Naive thymus-derived CD8-positive, alpha-beta T cell (primary cell): ENCODE results near the gene TRIM50. TPM values are rescaled to one million over a fixed set of nuclear protein-coding genes. Genes with fewer than 3 reads are reported as not detected.
"Not testable (repeated sequence)": the region's sequence is repeated elsewhere in the genome, so short reads cannot be mapped to it uniquely, and the experiment has no call there.

ENCODE experiments used
- ATAC-seq, 2 donors: fragments of 150-1000 bp; cut with Tn5 transposase in 1 of 2; sonication (Bioruptor Pico), chemical (Tn5 transposase) in 1 of 2; 1 replicate in 1 of 2; 2 replicates in 1 of 2; pipeline ENCODE4 v1.10.0; 2021; ENCODE audit warnings: mild to moderate bottlenecking in 2 of 2, moderate library complexity in 2 of 2
- POLR2A ChIA-PET: fragments of 350-600 bp; sonication (Branson Sonifier 250); formaldehyde crosslinking; loops from one replicate; lab custom pipeline; 2021; ENCODE audit warnings: antibody characterized with exemption; lab: Charles Lee
- DNase-seq, 10 donors: peaks; one replicate each; pipeline versions ENCODE4 v3.0.0 to v3.0.0-alpha.2; 2020 to 2022
- H3K27ac Mint-ChIP-seq, 10 donors: one replicate each; pipeline ENCODE4 v1.8.0; 2020 to 2022; ENCODE audit warnings: mild to moderate bottlenecking in 10 of 10, mixed read lengths in 10 of 10, moderate library complexity in 4 of 10, inconsistent platforms in 1 of 10
- H3K27me3 Mint-ChIP-seq, 5 donors: one replicate each; pipeline ENCODE4 v1.8.0; 2021 to 2022; ENCODE audit warnings: mixed read lengths in 5 of 5
- H3K36me3 Mint-ChIP-seq, 3 donors: one replicate each; pipeline ENCODE4 v1.8.0; 2020 to 2022; ENCODE audit warnings: mixed read lengths in 3 of 3, mild to moderate bottlenecking in 2 of 3, inconsistent platforms in 1 of 3
- H3K4me1 Mint-ChIP-seq, 4 donors: one replicate each; pipeline ENCODE4 v1.8.0; 2021 to 2022; ENCODE audit warnings: mixed read lengths in 4 of 4
- H3K4me3 Mint-ChIP-seq, 10 donors: one replicate each; pipeline ENCODE4 v1.8.0; 2020 to 2022; ENCODE audit warnings: mild to moderate bottlenecking in 10 of 10, mixed read lengths in 10 of 10, moderate library complexity in 6 of 10, inconsistent platforms in 1 of 10
- H3K9me3 Mint-ChIP-seq, 9 donors: one replicate each; pipeline ENCODE4 v1.8.0; 2020 to 2022; ENCODE audit warnings: mixed read lengths in 9 of 9, mild to moderate bottlenecking in 3 of 9, inconsistent platforms in 1 of 9, moderate library complexity in 1 of 9
- polyA plus RNA-seq, 3 donors: library from polyadenylated mRNA; unstranded; fragments of 300-500 nt; fragmentation: Illumina TruSeq; gene quantifications; one replicate each; pipeline ENCODE4 v1.2.3, GENCODE V29; 2021
- total RNA-seq, 8 experiments: library from RNA in 2 of 8; stranded (reverse) in 2 of 8; gene quantifications; one replicate each; pipeline ENCODE4 v1.2.3 and lab custom pipeline; 2021 to 2026

TRIM50 gene
- total and polyA plus RNA-seq, 5 experiments from 2014 or later = 0.25 TPM; not detected in 4

- ATAC-seq (peak; percentile 38 to 55), DNase-seq (no peak)
- POLR2A ChIA-PET = interaction anchor here (0.5 to 1.4 kb wide), 3 partner anchors 206 to 479 kb away, joined by 3 to 8 read pairs (median 5); partner anchors contain the start of genes BAZ1B and TYW1B
- peak overlapping the region; percentile 95 to 100 (median 98) for H3K4me3 Mint-ChIP-seq
- H3K27ac Mint-ChIP-seq = peak overlapping the region; percentile 89 to 98 (median 96)
- peaks cover 19 to 43% (median 38%) of the 10 kb centered on the region in 4 donors for H3K4me1 Mint-ChIP-seq
- H3K27me3 Mint-ChIP-seq = no peaks in the 10 kb centered on the region
- H3K36me3 Mint-ChIP-seq = peaks cover 4 to 43% (median 7%) of the 10 kb centered on the region in 3 donors
- no peaks in the 10 kb centered on the region for H3K9me3 Mint-ChIP-seq
Measured at GRCh38 chr7:73308074-73308664, 19.7 kb downstream of the TRIM50 start.

DNA sequence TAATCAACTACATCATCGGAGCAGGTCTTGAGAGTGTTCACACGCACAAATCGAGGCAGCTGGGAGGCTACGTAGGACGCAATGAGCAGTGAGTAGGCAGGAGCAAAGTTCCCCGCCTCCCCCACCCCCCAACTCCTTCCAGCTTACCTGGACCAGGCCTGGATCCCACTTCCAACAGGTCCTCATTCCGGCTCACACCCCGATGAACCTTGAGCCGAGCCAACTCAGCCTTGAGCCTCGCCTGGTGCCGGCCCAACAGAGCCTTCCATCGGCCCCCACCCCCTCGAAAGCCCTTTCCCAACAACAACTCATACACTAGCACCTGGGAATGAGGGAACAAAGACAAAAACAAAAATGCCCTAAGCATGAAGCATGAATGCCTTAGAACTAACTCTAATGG lies 20.4 kb downstream of the TRIM50 start:
- Mint-ChIP-seq H3K4me3 (peak overlapping the region; percentile 82 to 100 (median 98)), H3K27ac (peak overlapping the region in 9 of 10 donors; percentile 60 to 98 (median 89)), H3K9me3 (no peaks in the 10 kb centered on the region), H3K36me3 (peaks cover 4 to 47% (median 11%) of the 10 kb centered on the region in 3 donors), H3K4me1 (peaks cover 19 to 43% (median 38%) of the 10 kb centered on the region in 4 donors), H3K27me3 (no peaks in the 10 kb centered on the region)
- POLR2A ChIA-PET = interaction anchor here (1.4 kb wide), 1 partner anchor 478 kb away, joined by 8 read pairs; the partner anchor contains the start of gene TYW1B
- no peak for DNase-seq
- ATAC-seq = no peak

DNA sequence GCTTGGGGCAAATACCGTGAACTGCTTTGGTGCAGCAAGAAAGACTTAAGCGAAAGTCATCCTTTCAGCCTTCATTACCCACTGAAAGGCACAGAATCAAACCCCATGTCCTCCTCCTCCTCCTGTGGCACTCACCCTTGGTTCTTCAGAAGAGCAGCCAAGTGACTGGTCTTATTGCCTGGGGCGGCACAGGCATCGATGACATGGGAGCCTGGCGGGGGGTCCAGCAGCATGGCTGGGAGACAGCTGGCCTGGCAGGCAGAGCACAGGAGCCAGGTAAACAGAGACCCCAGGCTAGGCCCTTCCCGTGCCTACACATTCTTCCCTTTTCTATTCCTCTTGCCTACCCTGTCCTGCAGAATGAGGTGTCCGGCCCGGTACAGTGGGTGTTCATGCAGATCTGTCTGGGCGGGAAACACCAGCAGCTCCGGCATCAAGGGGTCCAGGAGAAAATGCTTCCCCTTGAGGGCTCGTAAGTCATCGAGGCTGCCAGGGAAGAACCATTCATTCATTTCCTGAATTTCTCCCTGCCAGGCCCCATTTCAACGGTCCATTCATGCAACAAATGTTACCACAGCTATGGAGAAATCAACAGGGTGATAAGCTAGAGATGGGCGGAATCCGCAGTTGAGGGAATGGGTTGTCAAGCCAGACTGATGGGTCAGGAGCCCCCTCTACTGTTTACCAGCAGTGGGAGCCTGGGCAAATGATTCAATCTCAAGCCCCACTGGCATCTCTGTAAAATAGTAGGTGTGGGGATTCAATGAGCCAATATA lies 23.1 kb downstream of the TRIM50 start:
- POLR2A ChIA-PET, DNase-seq, ATAC-seq, H3K27me3 Mint-ChIP-seq, H3K27ac Mint-ChIP-seq, H3K9me3 Mint-ChIP-seq: not testable (repeated sequence)
- Mint-ChIP-seq H3K4me1 (peaks cover 19 to 40% (median 36%) of the 10 kb centered on the region in 4 donors), H3K4me3 (peak overlapping the region in 1 of 10 donors; percentile 19), H3K36me3 (peaks cover 4 to 47% (median 11%) of the 10 kb centered on the region in 3 donors)

- DNase-seq (no peak), ATAC-seq (no peak)
- POLR2A ChIA-PET = no interaction called here
- no peak overlapping the region for H3K4me3 Mint-ChIP-seq
- H3K27ac Mint-ChIP-seq = peak overlapping the region in 1 of 10 donors; percentile 14
- no peaks in the 10 kb centered on the region for H3K27me3 Mint-ChIP-seq
- peaks cover 4 to 47% (median 11%) of the 10 kb centered on the region in 3 donors for H3K36me3 Mint-ChIP-seq
- peaks cover 17 to 35% (median 28%) of the 10 kb centered on the region in 4 donors for H3K4me1 Mint-ChIP-seq
- H3K9me3 Mint-ChIP-seq = no peaks in the 10 kb centered on the region
Measured at GRCh38 chr7:73304071-73304470, 23.8 kb downstream of the TRIM50 start.

DNA sequence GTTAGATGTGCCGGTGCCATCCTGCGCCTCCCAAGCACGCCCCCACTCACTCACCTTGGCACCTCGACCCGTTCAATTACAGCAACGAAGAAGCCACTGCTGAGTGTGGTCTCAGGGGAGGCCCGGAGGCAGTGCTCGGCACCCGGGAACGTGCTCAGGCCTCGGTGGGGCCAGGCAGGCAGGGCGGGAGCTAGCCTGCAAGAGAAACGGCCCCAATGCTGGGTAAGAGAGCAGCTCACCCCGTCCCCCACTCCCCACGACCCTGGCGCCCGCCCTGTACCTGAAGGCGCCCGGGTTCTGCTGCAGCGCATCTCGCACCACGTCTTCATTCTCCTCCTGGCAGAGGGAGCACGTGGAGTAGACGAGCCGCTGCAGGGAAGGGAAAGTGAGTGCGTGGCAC lies 24.3 kb downstream of the TRIM50 start:
- no peak for ATAC-seq
- no peaks in the 10 kb centered on the region for H3K9me3 Mint-ChIP-seq
- H3K36me3 Mint-ChIP-seq = peaks cover 4 to 46% (median 11%) of the 10 kb centered on the region in 3 donors
- H3K4me1 Mint-ChIP-seq = peaks cover 14 to 30% (median 24%) of the 10 kb centered on the region in 4 donors
- POLR2A ChIA-PET = no interaction called here
- no peaks in the 10 kb centered on the region for H3K27me3 Mint-ChIP-seq
- no peak overlapping the region for H3K4me3 Mint-ChIP-seq
- DNase-seq = no peak
- H3K27ac Mint-ChIP-seq = no peak overlapping the region

DNA sequence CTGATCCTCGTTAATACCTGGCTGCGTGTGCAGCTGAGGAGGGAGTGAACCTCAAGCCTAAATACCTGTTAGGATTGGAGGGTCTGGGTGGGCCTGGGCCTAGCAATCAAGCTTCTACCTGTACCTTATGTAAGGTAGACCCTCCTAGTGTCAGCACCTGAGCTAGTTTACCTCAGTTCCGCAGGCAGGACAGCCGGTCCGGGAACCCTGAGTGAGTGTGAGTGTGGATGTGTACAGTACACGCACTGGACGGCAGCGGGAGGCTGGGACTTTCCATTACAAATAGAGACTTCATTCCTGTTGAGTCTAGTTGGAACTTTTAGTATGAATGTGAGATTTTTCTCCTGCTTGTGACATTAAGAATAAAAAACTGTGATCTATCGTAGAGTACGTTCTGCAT lies 25.0 kb downstream of the TRIM50 start:
- H3K27me3 Mint-ChIP-seq, H3K4me3 Mint-ChIP-seq, H3K9me3 Mint-ChIP-seq, ATAC-seq, DNase-seq, POLR2A ChIA-PET: not testable (repeated sequence)
- Mint-ChIP-seq H3K27ac (peak overlapping the region in 1 of 10 donors; percentile 12), H3K4me1 (peaks cover 13 to 23% (median 18%) of the 10 kb centered on the region in 4 donors), H3K36me3 (peaks cover 4 to 43% (median 11%) of the 10 kb centered on the region in 3 donors)

DNA sequence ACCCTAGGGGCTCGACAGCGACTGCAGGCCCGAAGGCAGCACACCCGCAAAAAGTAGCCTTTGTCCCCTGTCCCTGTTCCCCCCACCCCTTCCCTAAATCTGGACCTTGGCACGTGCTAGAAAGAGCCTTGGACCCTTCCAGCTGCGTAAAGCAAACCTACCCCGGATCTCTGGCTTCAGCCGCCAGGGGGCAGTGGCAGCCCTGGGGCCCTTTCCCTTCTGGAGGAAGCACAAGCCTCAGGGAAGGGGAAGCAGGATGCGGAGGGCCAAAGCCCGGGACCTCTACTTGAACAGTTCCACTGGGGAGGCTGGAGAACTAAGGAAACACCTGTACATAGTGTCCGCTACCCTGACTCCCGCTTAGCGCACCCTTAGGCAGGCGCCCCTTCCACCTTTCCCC lies 26.8 kb downstream of the TRIM50 start:
- H3K4me3 Mint-ChIP-seq, H3K27me3 Mint-ChIP-seq, ATAC-seq, H3K9me3 Mint-ChIP-seq, H3K27ac Mint-ChIP-seq, DNase-seq, POLR2A ChIA-PET, H3K4me1 Mint-ChIP-seq: not testable (repeated sequence)
- peaks cover 4 to 28% (median 6%) of the 10 kb centered on the region in 3 donors for H3K36me3 Mint-ChIP-seq

GRCh38 chr7:73299812-73300211 lies 28.1 kb downstream of the TRIM50 start:
- H3K27ac Mint-ChIP-seq, H3K4me3 Mint-ChIP-seq, H3K4me1 Mint-ChIP-seq, ATAC-seq, DNase-seq, H3K9me3 Mint-ChIP-seq, POLR2A ChIA-PET, H3K27me3 Mint-ChIP-seq: not testable (repeated sequence)
- H3K36me3 Mint-ChIP-seq = peaks cover 0 to 18% (median 4%) of the 10 kb centered on the region in 3 donors

DNA sequence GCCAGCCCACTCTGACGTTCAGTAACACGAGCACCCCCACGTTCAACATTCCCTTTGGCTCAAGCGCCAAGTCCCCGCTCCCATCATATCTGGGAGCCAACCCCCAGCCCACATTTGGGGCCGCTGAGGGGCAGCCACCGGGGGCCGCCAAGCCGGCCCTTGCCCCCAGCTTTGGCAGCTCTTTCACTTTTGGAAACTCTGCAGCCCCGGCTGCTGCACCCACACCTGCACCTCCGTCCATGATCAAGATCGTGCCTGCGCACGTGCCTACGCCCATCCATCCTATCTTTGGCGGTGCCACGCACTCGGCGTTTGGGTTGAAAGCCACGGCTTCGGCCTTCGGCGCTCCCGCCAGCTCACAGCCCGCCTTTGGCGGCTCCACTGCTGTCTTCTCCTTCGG lies 30.2 kb downstream of the TRIM50 start:
- DNase-seq, H3K27me3 Mint-ChIP-seq, H3K4me1 Mint-ChIP-seq, H3K9me3 Mint-ChIP-seq, H3K4me3 Mint-ChIP-seq, POLR2A ChIA-PET, ATAC-seq, H3K36me3 Mint-ChIP-seq, H3K27ac Mint-ChIP-seq: not testable (repeated sequence)

DNA sequence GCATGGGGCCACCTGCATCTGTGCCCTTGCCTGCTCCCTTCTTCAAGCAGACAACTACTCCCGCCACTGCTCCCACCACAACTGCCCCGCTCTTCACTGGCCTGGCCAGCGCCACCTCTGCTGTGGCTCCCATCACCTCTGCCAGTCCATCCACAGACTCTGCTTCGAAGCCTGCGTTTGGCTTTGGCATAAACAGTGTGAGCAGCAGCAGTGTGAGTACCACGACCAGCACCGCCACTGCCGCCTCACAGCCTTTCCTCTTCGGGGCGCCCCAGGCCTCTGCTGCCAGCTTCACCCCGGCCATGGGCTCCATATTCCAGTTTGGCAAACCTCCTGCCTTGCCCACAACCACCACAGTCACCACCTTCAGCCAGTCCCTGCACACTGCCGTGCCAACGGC lies 30.6 kb downstream of the TRIM50 start:
- H3K27me3 Mint-ChIP-seq, H3K36me3 Mint-ChIP-seq, POLR2A ChIA-PET, H3K9me3 Mint-ChIP-seq, H3K27ac Mint-ChIP-seq, H3K4me1 Mint-ChIP-seq, DNase-seq, H3K4me3 Mint-ChIP-seq: not testable (repeated sequence)
- ATAC-seq = peak in 1 of 2 donors; percentile 19

GRCh38 chr7:73277210-73277609 lies 50.7 kb downstream of the TRIM50 start:
- ATAC-seq, H3K36me3 Mint-ChIP-seq, H3K9me3 Mint-ChIP-seq, H3K4me1 Mint-ChIP-seq, H3K4me3 Mint-ChIP-seq, H3K27ac Mint-ChIP-seq, POLR2A ChIA-PET, DNase-seq, H3K27me3 Mint-ChIP-seq: not testable (repeated sequence)

DNA sequence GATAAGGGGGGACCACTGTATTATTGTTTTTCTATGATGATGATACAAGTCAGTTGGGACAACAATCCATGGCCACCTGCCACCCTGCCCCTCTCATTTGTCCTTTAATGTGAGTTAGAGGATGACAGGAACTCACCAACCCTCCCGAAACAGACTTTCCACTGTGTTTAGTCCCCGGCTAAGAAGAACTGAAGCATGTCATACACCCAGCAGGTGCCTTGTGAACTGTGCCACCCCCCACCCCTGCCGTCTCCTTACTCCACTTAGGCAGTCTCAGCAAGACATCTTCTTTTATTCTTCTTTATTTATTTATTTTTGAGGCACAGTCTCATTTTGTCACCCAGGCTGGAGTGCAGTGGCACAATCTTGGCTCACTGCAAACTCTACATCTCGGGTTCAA lies 60.1 kb downstream of the TRIM50 start:
- DNase-seq, H3K27me3 Mint-ChIP-seq, H3K4me1 Mint-ChIP-seq, H3K27ac Mint-ChIP-seq, H3K4me3 Mint-ChIP-seq, POLR2A ChIA-PET, H3K36me3 Mint-ChIP-seq, ATAC-seq, H3K9me3 Mint-ChIP-seq: not testable (repeated sequence)

GRCh38 chr7:73266719-73267368 lies 61.0 kb downstream of the TRIM50 start:
- H3K27me3 Mint-ChIP-seq, DNase-seq, H3K4me1 Mint-ChIP-seq, POLR2A ChIA-PET, H3K27ac Mint-ChIP-seq, H3K4me3 Mint-ChIP-seq, H3K36me3 Mint-ChIP-seq, H3K9me3 Mint-ChIP-seq: not testable (repeated sequence)
- ATAC-seq = peak in 1 of 2 donors; percentile 25
